ENCODE data around the gene CASK. TPM values are rescaled to one million over a fixed set of nuclear protein-coding genes. Genes with fewer than 3 reads are reported as not detected.

The CASK gene
- total and polyA plus RNA-seq, 10 donors, result 4.7 to 63.7 (median 42.8) TPM

DNA sequence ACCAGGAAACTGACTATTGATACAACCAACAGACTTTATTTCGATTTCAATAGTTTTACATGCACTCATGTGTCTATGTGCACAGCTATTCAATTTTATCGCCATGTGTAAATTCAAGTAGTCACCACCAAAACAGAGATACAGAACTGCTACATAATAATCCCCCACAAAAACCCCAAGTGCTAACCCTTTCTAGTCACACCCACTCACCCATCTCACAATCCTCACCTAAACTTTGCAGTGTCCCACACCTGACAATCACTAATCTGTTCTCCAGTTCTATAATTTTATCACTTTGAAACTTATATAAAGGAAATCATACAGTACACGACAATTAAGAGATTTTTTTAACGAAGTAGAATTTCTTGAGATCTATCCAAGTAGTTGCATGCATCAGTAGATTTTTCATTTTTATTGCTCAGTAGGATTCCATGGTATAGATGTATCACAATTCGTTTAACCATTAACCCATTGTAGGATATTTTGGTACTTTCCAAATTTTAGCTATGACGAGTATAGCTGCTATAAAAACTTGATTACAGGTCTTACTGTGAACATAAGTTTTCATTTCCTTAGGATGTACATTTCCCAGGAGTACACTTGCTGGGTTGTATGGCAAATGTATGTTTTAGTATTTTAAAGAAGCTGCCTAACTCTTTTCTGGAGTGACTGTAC is 85.9 kb downstream of the CASK start:
- Histone ChIP-seq H3K27me3 (replicated peaks in 1 of 7) (no peaks in the 10 kb centered on the region), H3K4me3 (no peak overlapping the region), H3K9me3 (peaks cover 0 to 28% (median 11%) of the 10 kb centered on the region in 8 donors), H3K27ac (no peak overlapping the region), H3K4me1 (no peaks in the 10 kb centered on the region), H3K36me3 (peaks cover 0 to 7% (median 0%) of the 10 kb centered on the region in 6 donors)
- 62 to 84% (median 81%) methylated on average over 6 of the region's 6 CpGs for WGBS, 5 donors
- intact Hi-C loops (cut with DNase I; ENCODE audit: low total_unique reads), result no loop called here
- no peak for DNase-seq
- TF ChIP-seq POLR2AphosphoS5 (IDR thresholded peaks at IDR 0.05), result no peak
- TF ChIP-seq, protein P1, sequence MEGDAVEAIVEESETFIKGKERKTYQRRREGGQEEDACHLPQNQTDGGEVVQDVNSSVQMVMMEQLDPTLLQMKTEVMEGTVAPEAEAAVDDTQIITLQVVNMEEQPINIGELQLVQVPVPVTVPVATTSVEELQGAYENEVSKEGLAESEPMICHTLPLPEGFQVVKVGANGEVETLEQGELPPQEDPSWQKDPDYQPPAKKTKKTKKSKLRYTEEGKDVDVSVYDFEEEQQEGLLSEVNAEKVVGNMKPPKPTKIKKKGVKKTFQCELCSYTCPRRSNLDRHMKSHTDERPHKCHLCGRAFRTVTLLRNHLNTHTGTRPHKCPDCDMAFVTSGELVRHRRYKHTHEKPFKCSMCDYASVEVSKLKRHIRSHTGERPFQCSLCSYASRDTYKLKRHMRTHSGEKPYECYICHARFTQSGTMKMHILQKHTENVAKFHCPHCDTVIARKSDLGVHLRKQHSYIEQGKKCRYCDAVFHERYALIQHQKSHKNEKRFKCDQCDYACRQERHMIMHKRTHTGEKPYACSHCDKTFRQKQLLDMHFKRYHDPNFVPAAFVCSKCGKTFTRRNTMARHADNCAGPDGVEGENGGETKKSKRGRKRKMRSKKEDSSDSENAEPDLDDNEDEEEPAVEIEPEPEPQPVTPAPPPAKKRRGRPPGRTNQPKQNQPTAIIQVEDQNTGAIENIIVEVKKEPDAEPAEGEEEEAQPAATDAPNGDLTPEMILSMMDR (IDR thresholded peaks at IDR 0.05 in 8 of 11, conservative IDR thresholded peaks at IDR 0.05 in 3 of 11), result no peak
- no peak for TF ChIP-seq POLR2A (IDR thresholded peaks at IDR 0.05)

- WGBS, 5 donors, result 86 to 100% (median 97%) methylated on average over 1 of the region's 1 CpG
- DNase-seq, result no peak
- Histone ChIP-seq H3K9me3 (no peaks in the 10 kb centered on the region), H3K4me3 (no peak overlapping the region), H3K27ac (no peak overlapping the region), H3K36me3 (no peaks in the 10 kb centered on the region), H3K27me3 (replicated peaks in 1 of 7) (no peaks in the 10 kb centered on the region), H3K4me1 (no peaks in the 10 kb centered on the region)
- intact Hi-C loops (cut with DNase I; ENCODE audit: low total_unique reads), result no loop called here
- TF ChIP-seq, protein P1 (IDR thresholded peaks at IDR 0.05 in 8 of 11, conservative IDR thresholded peaks at IDR 0.05 in 3 of 11), result no peak
- TF ChIP-seq POLR2A (IDR thresholded peaks at IDR 0.05), result no peak
- no peak for TF ChIP-seq POLR2AphosphoS5 (IDR thresholded peaks at IDR 0.05)
Observed at GRCh38 chrX:41828826-41829225, 94.5 kb downstream of the CASK start.

GRCh38 chrX:41827886-41828285 is 95.5 kb downstream of the CASK start:
- Histone ChIP-seq H3K27me3 (replicated peaks in 1 of 7) (no peaks in the 10 kb centered on the region), H3K27ac (no peak overlapping the region), H3K4me3 (no peak overlapping the region), H3K9me3 (no peaks in the 10 kb centered on the region), H3K36me3 (no peaks in the 10 kb centered on the region), H3K4me1 (no peaks in the 10 kb centered on the region)
- TF ChIP-seq, protein P1 (IDR thresholded peaks at IDR 0.05 in 8 of 11, conservative IDR thresholded peaks at IDR 0.05 in 3 of 11), result no peak
- TF ChIP-seq POLR2AphosphoS5 (IDR thresholded peaks at IDR 0.05) (no peak), POLR2A (IDR thresholded peaks at IDR 0.05) (no peak)
- no peak for DNase-seq
- intact Hi-C loops (cut with DNase I; ENCODE audit: low total_unique reads), result no loop called here

GRCh38 chrX:41825796-41826195 is 97.6 kb downstream of the CASK start:
- TF ChIP-seq POLR2A (IDR thresholded peaks at IDR 0.05) (no peak), POLR2AphosphoS5 (IDR thresholded peaks at IDR 0.05) (no peak)
- TF ChIP-seq, protein P1 (IDR thresholded peaks at IDR 0.05 in 8 of 11, conservative IDR thresholded peaks at IDR 0.05 in 3 of 11), result no peak
- Histone ChIP-seq H3K4me3 (no peak overlapping the region), H3K27me3 (replicated peaks in 1 of 7) (no peaks in the 10 kb centered on the region), H3K9me3 (peaks cover 0 to 8% (median 0%) of the 10 kb centered on the region in 8 donors), H3K36me3 (no peaks in the 10 kb centered on the region), H3K27ac (no peak overlapping the region), H3K4me1 (no peaks in the 10 kb centered on the region)
- intact Hi-C loops (cut with DNase I; ENCODE audit: low total_unique reads), result no loop called here
- DNase-seq, result no peak
- WGBS, 5 donors, result 58 to 83% (median 77%) methylated on average over 2 of the region's 2 CpGs
